Measurements from ENCODE around the gene MYO18B. TPM values are rescaled to one million over a fixed set of nuclear protein-coding genes. Genes with fewer than 3 reads are reported as not detected.

Gene MYO18B
- total RNA-seq, 1 donor from 2014 or later: not detected

- no peak for DNase-seq (ENCODE audit: low read depth)
Observed at GRCh38 chr22:25777411-25777810, 35.4 kb downstream of the MYO18B start.

GRCh38 chr22:25777870-25778269 is 35.9 kb downstream of the MYO18B start:
- DNase-seq (ENCODE audit: low read depth): peak; percentile 36

GRCh38 chr22:25779426-25779825 is 37.4 kb downstream of the MYO18B start:
- DNase-seq (ENCODE audit: low read depth): no peak

- no peak for DNase-seq (ENCODE audit: low read depth)
Observed at GRCh38 chr22:25779890-25780289, 37.9 kb downstream of the MYO18B start.

- no peak for DNase-seq (ENCODE audit: low read depth)
Observed at GRCh38 chr22:25780673-25781072, 38.7 kb downstream of the MYO18B start.

- DNase-seq (ENCODE audit: low read depth): no peak
Observed at GRCh38 chr22:25781801-25782200, 39.8 kb downstream of the MYO18B start.

GRCh38 chr22:25782831-25783230 is 40.8 kb downstream of the MYO18B start:
- no peak for DNase-seq (ENCODE audit: low read depth)

- DNase-seq (ENCODE audit: low read depth): no peak
Observed at GRCh38 chr22:25783856-25784255, 41.9 kb downstream of the MYO18B start.

- DNase-seq (ENCODE audit: low read depth): no peak
Observed at GRCh38 chr22:25786165-25786564, 44.2 kb downstream of the MYO18B start.

GRCh38 chr22:25791556-25791955 is 49.6 kb downstream of the MYO18B start:
- no peak for DNase-seq (ENCODE audit: low read depth)

GRCh38 chr22:25795478-25795877 is 53.5 kb downstream of the MYO18B start:
- no peak for DNase-seq (ENCODE audit: low read depth)

GRCh38 chr22:25797498-25798290 is 55.7 kb downstream of the MYO18B start:
- DNase-seq (ENCODE audit: low read depth): no peak

- no peak for DNase-seq (ENCODE audit: low read depth)
Observed at GRCh38 chr22:25800766-25801165, 58.8 kb downstream of the MYO18B start.

- DNase-seq (ENCODE audit: low read depth): peak; percentile 19
Observed at GRCh38 chr22:25802018-25802417, 60.0 kb downstream of the MYO18B start.

GRCh38 chr22:25804676-25805075 is 62.7 kb downstream of the MYO18B start:
- no peak for DNase-seq (ENCODE audit: low read depth)

- DNase-seq (ENCODE audit: low read depth): no peak
Observed at GRCh38 chr22:25806579-25806978, 64.6 kb downstream of the MYO18B start.

- DNase-seq (ENCODE audit: low read depth): no peak
Observed at GRCh38 chr22:25814685-25815084, 72.7 kb downstream of the MYO18B start.

- DNase-seq (ENCODE audit: low read depth): no peak
Observed at GRCh38 chr22:25815561-25815960, 73.6 kb downstream of the MYO18B start.

GRCh38 chr22:25816522-25817059 is 74.6 kb downstream of the MYO18B start:
- no peak for DNase-seq (ENCODE audit: low read depth)

- no peak for DNase-seq (ENCODE audit: low read depth)
Observed at GRCh38 chr22:25817092-25817943, 75.3 kb downstream of the MYO18B start.

- no peak for DNase-seq (ENCODE audit: low read depth)
Observed at GRCh38 chr22:25818541-25818940, 76.6 kb downstream of the MYO18B start.

- DNase-seq (ENCODE audit: low read depth): no peak
Observed at GRCh38 chr22:25822344-25822743, 80.4 kb downstream of the MYO18B start.

GRCh38 chr22:25823276-25823675 is 81.3 kb downstream of the MYO18B start:
- no peak for DNase-seq (ENCODE audit: low read depth)

Measured in renal cortical epithelial cell (primary cell).